ENCODE data around the gene PLEKHG4B.
"Not testable (repeated sequence)": the region's sequence is repeated elsewhere in the genome, so short reads cannot be mapped to it uniquely, and the experiment has no call there.

PLEKHG4B gene

GRCh38 chr5:228886-229285 is 136.9 kb downstream of the PLEKHG4B start:
- no peak overlapping the region for H3K9ac ChIP-seq (ENCODE audit: low read length)
- H3K4me3 ChIP-seq (ENCODE audit: low read length), result no peak overlapping the region
- H3K36me3 ChIP-seq (ENCODE audit: control insufficient read depth, insufficient read depth, low read length), result peaks cover 7% of the 10 kb centered on the region
- H3K27me3 ChIP-seq (ENCODE audit: control insufficient read depth, insufficient read depth, low read length), result no peaks in the 10 kb centered on the region
- H3K9me3 ChIP-seq (ENCODE audit: control insufficient read depth, low read length), result no peaks in the 10 kb centered on the region
- H3K4me1 ChIP-seq (ENCODE audit: control insufficient read depth, insufficient read depth, low read length), result no peaks in the 10 kb centered on the region

- Histone ChIP-seq H3K36me3 (ENCODE audit: control insufficient read depth, insufficient read depth, low read length) (no peaks in the 10 kb centered on the region), H3K4me3 (ENCODE audit: low read length) (no peak overlapping the region), H3K9ac (ENCODE audit: low read length) (no peak overlapping the region), H3K27me3 (ENCODE audit: control insufficient read depth, insufficient read depth, low read length) (no peaks in the 10 kb centered on the region), H3K9me3 (ENCODE audit: control insufficient read depth, low read length) (no peaks in the 10 kb centered on the region), H3K4me1 (ENCODE audit: control insufficient read depth, insufficient read depth, low read length) (no peaks in the 10 kb centered on the region)
These were observed 138.7 kb downstream of the PLEKHG4B start for GRCh38 chr5:230711-231110.

GRCh38 chr5:231661-232060 is 139.7 kb downstream of the PLEKHG4B start:
- Histone ChIP-seq H3K9ac (ENCODE audit: low read length) (no peak overlapping the region), H3K36me3 (ENCODE audit: control insufficient read depth, insufficient read depth, low read length) (no peaks in the 10 kb centered on the region), H3K4me3 (ENCODE audit: low read length) (no peak overlapping the region), H3K9me3 (ENCODE audit: control insufficient read depth, low read length) (no peaks in the 10 kb centered on the region), H3K27me3 (ENCODE audit: control insufficient read depth, insufficient read depth, low read length) (no peaks in the 10 kb centered on the region), H3K4me1 (ENCODE audit: control insufficient read depth, insufficient read depth, low read length) (no peaks in the 10 kb centered on the region)

GRCh38 chr5:233426-233825 is 141.5 kb downstream of the PLEKHG4B start:
- not testable (repeated sequence) for H3K4me1 ChIP-seq (ENCODE audit: control insufficient read depth, insufficient read depth, low read length); H3K27me3 ChIP-seq (ENCODE audit: control insufficient read depth, insufficient read depth, low read length); H3K9ac ChIP-seq (ENCODE audit: low read length); H3K36me3 ChIP-seq (ENCODE audit: control insufficient read depth, insufficient read depth, low read length); H3K9me3 ChIP-seq (ENCODE audit: control insufficient read depth, low read length); H3K4me3 ChIP-seq (ENCODE audit: low read length)

GRCh38 chr5:234450-234849 is 142.5 kb downstream of the PLEKHG4B start:
- H3K4me1 ChIP-seq (ENCODE audit: control insufficient read depth, insufficient read depth, low read length), result no peaks in the 10 kb centered on the region
- no peaks in the 10 kb centered on the region for H3K9me3 ChIP-seq (ENCODE audit: control insufficient read depth, low read length)
- no peak overlapping the region for H3K4me3 ChIP-seq (ENCODE audit: low read length)
- H3K36me3 ChIP-seq (ENCODE audit: control insufficient read depth, insufficient read depth, low read length), result no peaks in the 10 kb centered on the region
- no peaks in the 10 kb centered on the region for H3K27me3 ChIP-seq (ENCODE audit: control insufficient read depth, insufficient read depth, low read length)
- no peak overlapping the region for H3K9ac ChIP-seq (ENCODE audit: low read length)

- not testable (repeated sequence) for H3K9ac ChIP-seq (ENCODE audit: low read length); H3K9me3 ChIP-seq (ENCODE audit: control insufficient read depth, low read length); H3K4me1 ChIP-seq (ENCODE audit: control insufficient read depth, insufficient read depth, low read length); H3K36me3 ChIP-seq (ENCODE audit: control insufficient read depth, insufficient read depth, low read length); H3K27me3 ChIP-seq (ENCODE audit: control insufficient read depth, insufficient read depth, low read length); H3K4me3 ChIP-seq (ENCODE audit: low read length)
These were observed 143.6 kb downstream of the PLEKHG4B start for GRCh38 chr5:235527-235926.

- H3K36me3 ChIP-seq (ENCODE audit: control insufficient read depth, insufficient read depth, low read length); H3K9ac ChIP-seq (ENCODE audit: low read length); H3K27me3 ChIP-seq (ENCODE audit: control insufficient read depth, insufficient read depth, low read length); H3K4me1 ChIP-seq (ENCODE audit: control insufficient read depth, insufficient read depth, low read length); H3K9me3 ChIP-seq (ENCODE audit: control insufficient read depth, low read length); H3K4me3 ChIP-seq (ENCODE audit: low read length): not testable (repeated sequence)
These were observed 146.0 kb downstream of the PLEKHG4B start for GRCh38 chr5:237931-238330.
